Transverse colon (tissue), 3 donors: ENCODE results near the gene BCKDK.

Experiments used
- CTCF ChIP-seq, 5 experiments: fragments of 200-600 bp in 3 of 5; fragments of 450-650 bp in 2 of 5; sonication (generic) in 3 of 5; IDR thresholded peaks; 1 replicate in 2 of 5; 2 replicates in 3 of 5; pipeline ENCODE4 v1.5.1; 2016 to 2017; ENCODE audit warnings: antibody characterized with exemption in 5 of 5, inconsistent platforms in 3 of 5, mild to moderate bottlenecking in 2 of 5, moderate library complexity in 1 of 5
- EP300 ChIP-seq: sonication (generic); formaldehyde crosslinking; IDR thresholded peaks from one replicate; pipeline ENCODE4 v1.6.1; 2017; ENCODE audit warnings: antibody characterized with exemption, low read depth
- POLR2A ChIP-seq: fragments of 450-650 bp; IDR thresholded peaks from one replicate; pipeline ENCODE4 v1.6.1; 2016; ENCODE audit warnings: antibody characterized with exemption, mild to moderate bottlenecking, moderate library complexity

DNA sequence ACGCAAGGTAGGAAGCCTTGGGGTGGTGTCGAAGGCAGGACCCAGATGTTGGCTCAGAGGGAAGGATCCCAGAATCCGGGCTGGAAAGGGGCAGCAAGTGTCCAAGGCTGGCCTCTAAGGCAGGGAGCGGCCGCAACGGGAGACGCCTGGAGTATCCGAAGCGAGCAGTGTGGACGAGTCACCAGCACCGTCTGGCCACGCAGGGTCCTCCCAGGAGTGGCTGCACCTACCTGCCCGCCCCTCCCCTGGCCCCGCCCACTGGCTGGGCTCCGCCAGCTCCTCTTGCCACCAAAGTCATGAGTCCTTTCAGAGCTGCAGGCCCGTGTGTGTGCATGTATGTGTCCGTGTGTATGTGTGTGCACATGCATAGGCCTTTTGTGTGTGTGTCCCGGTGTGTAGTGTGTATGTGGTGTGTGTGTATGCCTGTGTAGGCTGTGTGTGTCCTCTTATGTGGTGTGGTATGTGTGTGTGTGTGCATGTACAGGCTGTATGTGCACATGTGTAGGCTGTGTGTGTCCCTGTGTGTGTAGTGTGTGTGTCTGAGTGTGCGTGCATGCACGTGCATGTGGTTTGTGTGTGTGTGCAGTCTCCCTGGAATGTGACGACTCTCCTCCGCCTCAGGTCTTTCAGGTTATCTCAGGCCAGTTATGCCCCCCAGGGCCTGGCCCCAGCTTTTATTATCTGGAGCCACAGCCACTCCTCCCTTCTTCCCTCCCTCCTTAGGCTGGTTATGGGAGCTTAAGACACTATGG, 27.5 kb downstream of the BCKDK start, which contains the start of gene PRSS8:
- no peak for TF ChIP-seq EP300
- peak; percentile 98 for TF ChIP-seq POLR2A
- no peak for TF ChIP-seq CTCF (IDR thresholded peaks at IDR 0.05)
